HepG2 (cell line): Measurements from ENCODE around the gene FBF1. TPM values are rescaled to one million over a fixed set of nuclear protein-coding genes. Genes with fewer than 3 reads are reported as not detected.

Source experiments
- CC2D1A ChIP-seq: sonication (generic); formaldehyde crosslinking; IDR thresholded peaks from 2 replicates; pipeline ENCODE4 v1.8.1; 2023; ENCODE audit warnings: mild to moderate bottlenecking, missing genetic modification reagents
- FOXO1 ChIP-seq: sonication (generic); formaldehyde crosslinking; IDR thresholded peaks from 2 replicates; pipeline ENCODE4 v1.4.0; 2020; ENCODE audit warnings: missing genetic modification reagents
- GPN1 ChIP-seq: sonication (generic); formaldehyde crosslinking; IDR thresholded peaks from 2 replicates; pipeline ENCODE4 v1.5.1; 2020; ENCODE audit warnings: missing genetic modification reagents, borderline replicate concordance
- HNF4A ChIP-seq: sonication (generic); formaldehyde crosslinking; IDR thresholded peaks from 2 replicates; pipeline ENCODE4 v1.4.0; 2020; ENCODE audit warnings: missing genetic modification reagents
- IRF2 ChIP-seq: IDR thresholded peaks from 2 replicates; pipeline ENCODE4 v1.6.1; 2018; ENCODE audit warnings: missing genetic modification reagents, missing compliant biosample characterization
- ISL2 ChIP-seq: sonication (generic); formaldehyde crosslinking; IDR thresholded peaks from 2 replicates; pipeline ENCODE4 v1.5.0; 2020; ENCODE audit warnings: missing genetic modification reagents
- KDM2A ChIP-seq: sonication (generic); formaldehyde crosslinking; IDR thresholded peaks from 2 replicates; pipeline ENCODE4 v1.4.0; 2020; ENCODE audit warnings: low read depth, missing genetic modification reagents, borderline replicate concordance
- KLF16 ChIP-seq, 2 experiments: sonication (generic) in 1 of 2; formaldehyde crosslinking in 1 of 2; IDR thresholded peaks; 2 replicates each; pipeline versions ENCODE4 v1.6.1 to v1.8.0; 2016 to 2023; ENCODE audit warnings: missing genetic modification reagents in 2 of 2, missing compliant biosample characterization in 1 of 2
- NFIC ChIP-seq: IDR thresholded peaks from 2 replicates; pipeline ENCODE4 v1.6.1; 2012; ENCODE audit warnings: mild to moderate bottlenecking, low read length, inconsistent platforms
- NPAS2 ChIP-seq: sonication (generic); formaldehyde crosslinking; IDR thresholded peaks from 2 replicates; pipeline ENCODE4 v1.8.0; 2022; ENCODE audit warnings: mild to moderate bottlenecking, missing genetic modification reagents, borderline replicate concordance
- NR2F2 ChIP-seq: IDR thresholded peaks from 2 replicates; pipeline ENCODE4 v1.6.1; 2012; ENCODE audit warnings: low read depth, inconsistent platforms, borderline replicate concordance
- NR2F6 ChIP-seq, 2 experiments: IDR thresholded peaks; 2 replicates each; pipeline ENCODE4 v1.6.1; 2016; ENCODE audit warnings: antibody characterized with exemption in 1 of 2, mild to moderate bottlenecking in 1 of 2
- POGZ ChIP-seq: sonication (generic); formaldehyde crosslinking; IDR thresholded peaks from 2 replicates; pipeline ENCODE4 v1.4.0; 2020; ENCODE audit warnings: mild to moderate bottlenecking, missing genetic modification reagents
- RBFOX2 ChIP-seq: fragments of 200-400 bp; formaldehyde crosslinking; IDR thresholded peaks from 2 replicates; pipeline ENCODE4 v1.6.1; 2017; ENCODE audit warnings: low read depth, mild to moderate bottlenecking, low read length
- SMAD3 ChIP-seq: sonication (generic); formaldehyde crosslinking; IDR thresholded peaks from 2 replicates; pipeline ENCODE4 v1.4.0; 2020; ENCODE audit warnings: missing genetic modification reagents
- ZBTB38 ChIP-seq: sonication (generic); formaldehyde crosslinking; IDR thresholded peaks from 2 replicates; pipeline ENCODE4 v1.5.1; 2020; ENCODE audit warnings: mild to moderate bottlenecking, missing genetic modification reagents
- ZNF253 ChIP-seq: sonication (generic); formaldehyde crosslinking; IDR thresholded peaks from 2 replicates; pipeline ENCODE4 v1.8.0; 2022; ENCODE audit warnings: mild to moderate bottlenecking, missing genetic modification reagents, borderline replicate concordance
- ZNF317 ChIP-seq: sonication (generic); formaldehyde crosslinking; IDR thresholded peaks from 2 replicates; pipeline ENCODE4 v1.5.0; 2020; ENCODE audit warnings: mild to moderate bottlenecking, missing genetic modification reagents
- ZNF747 ChIP-seq: sonication (generic); formaldehyde crosslinking; IDR thresholded peaks from 2 replicates; pipeline ENCODE4 v1.8.1; 2023; ENCODE audit warnings: missing genetic modification reagents, mild to moderate bottlenecking, borderline replicate concordance
- ZNF768 ChIP-seq: sonication (generic); formaldehyde crosslinking; IDR thresholded peaks from 2 replicates; pipeline ENCODE4 v1.4.0; 2020; ENCODE audit warnings: missing genetic modification reagents
- ZNF772 ChIP-seq: sonication (generic); formaldehyde crosslinking; IDR thresholded peaks from 2 replicates; pipeline ENCODE4 v1.5.0; 2020; ENCODE audit warnings: mild to moderate bottlenecking, missing genetic modification reagents
- polyA plus RNA-seq, 8 experiments: library from polyadenylated mRNA; depleted of rRNA in 3 of 8; stranded (reverse) in 7 of 8; unstranded in 1 of 8; fragments of >200 nt; fragmentation: Illumina TruSeq in 4 of 8; extraction: Trizol in 4 of 8; gene quantifications; 2 replicates each; pipeline versions ENCODE4 v1.2.1 to v1.2.3, GENCODE V29; 2011 to 2016; ENCODE audit warnings: low read depth in 4 of 8, missing spikeins in 1 of 8, mixed read lengths in 1 of 8; ENCODE audit not compliant: insufficient read depth in 1 of 8
- total RNA-seq, 5 experiments: library from RNA; depleted of rRNA; stranded (reverse); fragments of >200 nt; fragmentation: Illumina TruSeq; extraction: Trizol; gene quantifications; 2 replicates each; pipeline ENCODE4 v1.2.3, GENCODE V29; 2016; ENCODE audit warnings: low read depth in 1 of 5
- TF ChIP-seq, protein P1 (sequence below), 2 experiments: sonication (generic) in 1 of 2; formaldehyde crosslinking in 1 of 2; IDR thresholded peaks; 2 replicates each; pipeline versions ENCODE4 v1.6.1 to v1.9.0; 2014 to 2022; ENCODE audit warnings: antibody characterized with exemption in 1 of 2, borderline replicate concordance in 1 of 2, inconsistent platforms in 1 of 2, low read depth in 1 of 2, missing genetic modification reagents in 1 of 2
- TF ChIP-seq, protein P2 (sequence below): sonication (generic); formaldehyde crosslinking; IDR thresholded peaks from 2 replicates; pipeline ENCODE4 v1.5.0; 2020; ENCODE audit warnings: missing genetic modification reagents, mild to moderate bottlenecking, borderline replicate concordance

Gene FBF1
- total and polyA plus RNA-seq, 2 of the 13 experiments (the other 11 are each of a cell fraction or from before 2014, with no cell fraction given) = 2.4 to 8.1 TPM

DNA sequence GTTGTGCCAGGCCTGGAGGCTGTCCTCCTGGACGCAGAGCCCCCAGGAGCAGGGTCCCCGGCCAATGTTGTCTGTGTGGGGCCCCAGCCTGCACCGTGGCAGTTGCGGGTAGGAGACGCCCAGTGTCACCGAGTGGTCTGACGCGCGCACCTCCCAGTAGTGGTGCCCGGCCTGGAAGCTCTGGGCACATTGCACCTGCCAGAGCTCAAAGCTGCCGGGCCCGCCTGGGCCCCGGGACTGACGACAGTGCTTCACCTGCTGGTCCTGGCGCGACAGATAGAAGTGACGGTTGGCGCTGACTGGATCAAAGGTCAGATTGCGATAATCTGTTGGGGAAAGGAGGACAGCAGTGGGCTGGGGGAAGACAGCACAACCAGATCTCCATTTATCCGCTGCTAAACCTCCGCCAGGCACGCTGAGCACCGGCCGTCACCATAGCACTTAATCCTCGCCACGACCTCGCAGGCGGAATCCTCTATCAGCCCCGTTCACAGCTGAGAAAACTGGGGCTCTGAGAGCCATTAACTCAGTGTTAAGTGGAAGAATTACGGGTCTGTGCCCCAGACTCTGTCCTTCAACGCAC, 49.7 kb downstream of the FBF1 start (continued):
- peak; percentile 97 for TF ChIP-seq ZNF317 (CRISPR knock-in tag)
- no peak for TF ChIP-seq NFIC
- TF ChIP-seq ZNF772 (CRISPR knock-in tag) = 0 out of 2 replicates have a peak, but pooled peaks have one; percentile 77
- TF ChIP-seq SMAD3 (CRISPR knock-in tag) = no peak
- TF ChIP-seq ZNF768 (CRISPR knock-in tag) = no peak
- no peak for TF ChIP-seq NPAS2
- TF ChIP-seq ZNF747 (CRISPR knock-in tag) = peak; percentile 23; the same call in 1 of the 2 replicates
- TF ChIP-seq, protein P1, sequence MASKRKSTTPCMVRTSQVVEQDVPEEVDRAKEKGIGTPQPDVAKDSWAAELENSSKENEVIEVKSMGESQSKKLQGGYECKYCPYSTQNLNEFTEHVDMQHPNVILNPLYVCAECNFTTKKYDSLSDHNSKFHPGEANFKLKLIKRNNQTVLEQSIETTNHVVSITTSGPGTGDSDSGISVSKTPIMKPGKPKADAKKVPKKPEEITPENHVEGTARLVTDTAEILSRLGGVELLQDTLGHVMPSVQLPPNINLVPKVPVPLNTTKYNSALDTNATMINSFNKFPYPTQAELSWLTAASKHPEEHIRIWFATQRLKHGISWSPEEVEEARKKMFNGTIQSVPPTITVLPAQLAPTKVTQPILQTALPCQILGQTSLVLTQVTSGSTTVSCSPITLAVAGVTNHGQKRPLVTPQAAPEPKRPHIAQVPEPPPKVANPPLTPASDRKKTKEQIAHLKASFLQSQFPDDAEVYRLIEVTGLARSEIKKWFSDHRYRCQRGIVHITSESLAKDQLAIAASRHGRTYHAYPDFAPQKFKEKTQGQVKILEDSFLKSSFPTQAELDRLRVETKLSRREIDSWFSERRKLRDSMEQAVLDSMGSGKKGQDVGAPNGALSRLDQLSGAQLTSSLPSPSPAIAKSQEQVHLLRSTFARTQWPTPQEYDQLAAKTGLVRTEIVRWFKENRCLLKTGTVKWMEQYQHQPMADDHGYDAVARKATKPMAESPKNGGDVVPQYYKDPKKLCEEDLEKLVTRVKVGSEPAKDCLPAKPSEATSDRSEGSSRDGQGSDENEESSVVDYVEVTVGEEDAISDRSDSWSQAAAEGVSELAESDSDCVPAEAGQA (IDR thresholded peaks at IDR 0.05; ENCODE audit: low read depth) = peak; percentile 39; the same call in 1 of the 2 replicates
- TF ChIP-seq, protein P1 (CRISPR knock-in tag; IDR thresholded peaks at IDR 0.05; ENCODE audit: borderline replicate concordance) = no peak
- no peak for TF ChIP-seq NR2F6 (IDR thresholded peaks at IDR 0.05)
- TF ChIP-seq NR2F6 (CRISPR knock-in tag; IDR thresholded peaks at IDR 0.05) = 0 out of 2 replicates have a peak, but pooled peaks have one; percentile 20
- no peak for TF ChIP-seq FOXO1
- TF ChIP-seq, protein P2, sequence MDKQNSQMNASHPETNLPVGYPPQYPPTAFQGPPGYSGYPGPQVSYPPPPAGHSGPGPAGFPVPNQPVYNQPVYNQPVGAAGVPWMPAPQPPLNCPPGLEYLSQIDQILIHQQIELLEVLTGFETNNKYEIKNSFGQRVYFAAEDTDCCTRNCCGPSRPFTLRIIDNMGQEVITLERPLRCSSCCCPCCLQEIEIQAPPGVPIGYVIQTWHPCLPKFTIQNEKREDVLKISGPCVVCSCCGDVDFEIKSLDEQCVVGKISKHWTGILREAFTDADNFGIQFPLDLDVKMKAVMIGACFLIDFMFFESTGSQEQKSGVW (CRISPR knock-in tag) = peak; percentile 37; the same call in 1 of the 2 replicates
- peak; percentile 82 for TF ChIP-seq HNF4A (CRISPR knock-in tag)
- no peak for TF ChIP-seq IRF2 (CRISPR knock-in tag)
- 0 out of 2 replicates have a peak, but pooled peaks have one; percentile 32 for TF ChIP-seq CC2D1A
- TF ChIP-seq GPN1 = 0 out of 2 replicates have a peak, but pooled peaks have one; percentile 42
- TF ChIP-seq KDM2A (CRISPR knock-in tag) = no peak; the same call in 1 of the 2 replicates
- 0 out of 2 replicates have a peak, but pooled peaks have one; percentile 27 for TF ChIP-seq NR2F2
- TF ChIP-seq ISL2 (CRISPR knock-in tag) = no peak
- TF ChIP-seq RBFOX2 = peak; percentile 59; the same call in 1 of the 2 replicates
- TF ChIP-seq ZNF253 = no peak
- TF ChIP-seq KLF16 (CRISPR knock-in tag; IDR thresholded peaks at IDR 0.05) = no peak
- TF ChIP-seq POGZ (CRISPR knock-in tag) = peak; percentile 55
- TF ChIP-seq ZBTB38 (CRISPR knock-in tag) = peak; percentile 99
